HL-60 (cell line): ENCODE measurements around the gene CLEC4A.

Experiments used
- CTCF ChIP-seq: IDR thresholded peaks from one replicate; pipeline ENCODE4 v1.5.1; 2011; ENCODE audit warnings: low read length, control low read depth, inconsistent platforms; ENCODE audit not compliant: insufficient read depth
- GABPA ChIP-seq: IDR thresholded peaks from 2 replicates; pipeline ENCODE4 v1.6.1; 2012; ENCODE audit warnings: low read depth
- POLR2AphosphoS5 ChIP-seq: IDR thresholded peaks from 2 replicates; pipeline ENCODE4 v1.6.1; 2012; ENCODE audit warnings: low read depth
- REST ChIP-seq: IDR thresholded peaks from 2 replicates; pipeline ENCODE4 v1.6.1; 2012; ENCODE audit warnings: low read depth; ENCODE audit not compliant: insufficient replicate concordance

GRCh38 chr12:8078398-8078797, 45.0 kb upstream of the CLEC4A start:
- TF ChIP-seq GABPA (no peak), REST (no peak), POLR2AphosphoS5 (no peak), CTCF (no peak)
